D721Med (cell line): ENCODE measurements around the gene ALG8.
A peak's percentile ranks its signal among the peaks of the same experiment; 100 is the strongest.

Experiments
- DNase-seq: peaks from one replicate; pipeline ENCODE4 v3.0.0; 2011; ENCODE audit warnings: low spot score; ENCODE audit not compliant: insufficient read length
- FAIRE-seq: peaks from 2 replicates; lab custom pipeline; 2011; peaks lifted over from hg19 to GRCh38; lab: Jason Lieb, UNC
- CTCF ChIP-seq: IDR thresholded peaks from 2 replicates; pipeline ENCODE4 v1.5.1; 2012; ENCODE audit warnings: mild to moderate bottlenecking, control low read depth; ENCODE audit not compliant: insufficient read depth; ENCODE audit errors: missing control alignments

Gene ALG8

DNA sequence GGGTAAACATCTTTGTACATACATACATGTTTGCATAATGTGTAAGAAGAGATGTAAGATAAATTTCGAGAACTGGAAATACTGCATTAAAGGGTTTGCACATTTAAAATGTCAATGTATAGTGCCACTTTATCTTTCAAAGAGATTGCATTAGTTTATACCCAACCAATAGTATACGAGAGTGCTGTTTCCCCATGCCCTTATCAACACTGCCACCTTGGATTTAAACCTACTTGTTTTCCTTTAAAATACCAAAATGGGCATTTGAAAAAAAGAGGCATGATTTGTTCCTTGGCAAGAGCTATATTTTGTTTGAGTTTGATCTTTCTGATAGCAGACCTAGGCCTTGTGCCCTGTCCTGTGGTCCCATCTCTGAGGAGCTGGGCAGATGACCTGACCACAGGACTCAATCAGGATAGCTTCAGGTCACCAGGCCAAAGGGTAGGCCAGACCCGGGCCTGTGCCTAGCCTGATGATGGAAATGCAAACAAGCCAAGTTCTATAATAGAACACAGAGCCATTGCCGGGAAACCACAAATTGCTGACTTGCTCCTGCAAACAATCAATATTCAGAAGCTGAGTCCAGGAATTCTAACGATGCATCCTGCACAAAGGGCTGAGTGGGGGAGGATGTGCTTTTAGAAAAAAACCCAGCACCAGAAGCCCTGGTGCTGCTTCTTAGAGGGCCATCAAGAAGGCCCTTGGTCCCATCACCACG is 16.9 kb upstream of the ALG8 start:
- no peak for TF ChIP-seq CTCF
- FAIRE-seq (no peak), DNase-seq (no peak)

- no peak for FAIRE-seq
- no peak for DNase-seq
- no peak for TF ChIP-seq CTCF
Observed at GRCh38 chr11:78151804-78152203, 12.4 kb upstream of the ALG8 start.

- DNase-seq (no peak), FAIRE-seq (no peak)
- TF ChIP-seq CTCF: no peak
Observed at GRCh38 chr11:78150754-78151153, 11.3 kb upstream of the ALG8 start.

- TF ChIP-seq CTCF: no peak
- FAIRE-seq: no peak
- DNase-seq: no peak
Observed at GRCh38 chr11:78150346-78150745, 10.9 kb upstream of the ALG8 start.

GRCh38 chr11:78149646-78150045 is 10.2 kb upstream of the ALG8 start:
- DNase-seq (no peak), FAIRE-seq (no peak)
- TF ChIP-seq CTCF: peak; percentile 24

GRCh38 chr11:78147807-78148206 is 8.4 kb upstream of the ALG8 start:
- DNase-seq: no peak
- FAIRE-seq: no peak

More at GRCh38 chr11:78147807-78148206, 8.4 kb upstream of the ALG8 start:
- no peak for TF ChIP-seq CTCF
